ENCODE data around the gene FNDC10.

FNDC10 gene

GRCh38 chr1:1562556-1563195 is 37.3 kb downstream of the FNDC10 start:
- no peak overlapping the region for H4K8ac ChIP-seq (ENCODE audit: low read depth, low read length)
- no peak overlapping the region for H4K12ac ChIP-seq (ENCODE audit: low read depth, low read length)
- H3K79me1 ChIP-seq (ENCODE audit: low read length) = no peaks in the 10 kb centered on the region
- peaks cover 48 to 59% of the 10 kb centered on the region in 2 experiments for H3K36me3 ChIP-seq (ENCODE audit: control insufficient read depth in 1 of 2, insufficient read depth in 2 of 2, low read length in 2 of 2)
- H3K27ac ChIP-seq (ENCODE audit: low read depth, low read length) = no peak overlapping the region
- H3K4me2 ChIP-seq (ENCODE audit: low read length) = no peak overlapping the region
- H3K27me3 ChIP-seq (ENCODE audit: insufficient read depth, low read length) = no peaks in the 10 kb centered on the region
- no peak overlapping the region for H3K23ac ChIP-seq (ENCODE audit: low read length)
- H3K4ac ChIP-seq (ENCODE audit: low read depth, low read length) = no peak overlapping the region
- WGBS (ENCODE audit: extremely low coverage, insufficient coverage, insufficient read length) = no CpG with 5 or more reads among the region's 21 CpGs
- H2AK5ac ChIP-seq (ENCODE audit: low read length) = no peak overlapping the region
- H3K4me3 ChIP-seq (ENCODE audit: low read depth, low read length) = no peak overlapping the region
- no peak overlapping the region for H3K18ac ChIP-seq (ENCODE audit: low read length)
- peaks cover 10% of the 10 kb centered on the region for H3K79me2 ChIP-seq (ENCODE audit: control insufficient read depth, insufficient read depth, low read length, poor library complexity)
- no peak overlapping the region for H3K9ac ChIP-seq (ENCODE audit: low read length)
- H3K4me1 ChIP-seq (ENCODE audit: control insufficient read depth in 1 of 2, insufficient read depth in 2 of 2, low read length in 2 of 2) = peaks cover 2% of the 10 kb centered on the region in 2 experiments
- no peak overlapping the region for H3K14ac ChIP-seq (ENCODE audit: low read length)
- H2AFZ ChIP-seq (ENCODE audit: insufficient read depth, low read length, poor library complexity) = no peak overlapping the region
- no peak overlapping the region for H2BK5ac ChIP-seq (ENCODE audit: low read depth, low read length, poor library complexity)
- no peak overlapping the region for H2BK120ac ChIP-seq (ENCODE audit: insufficient read depth, low read length, poor library complexity)
- no peak overlapping the region for H4K91ac ChIP-seq (ENCODE audit: low read depth, low read length)
- no peaks in the 10 kb centered on the region for H3K9me3 ChIP-seq (ENCODE audit: insufficient read depth, low read depth, low read length)
- no peak overlapping the region for H2BK12ac ChIP-seq (ENCODE audit: low read length)
- no peak for DNase-seq

DNA sequence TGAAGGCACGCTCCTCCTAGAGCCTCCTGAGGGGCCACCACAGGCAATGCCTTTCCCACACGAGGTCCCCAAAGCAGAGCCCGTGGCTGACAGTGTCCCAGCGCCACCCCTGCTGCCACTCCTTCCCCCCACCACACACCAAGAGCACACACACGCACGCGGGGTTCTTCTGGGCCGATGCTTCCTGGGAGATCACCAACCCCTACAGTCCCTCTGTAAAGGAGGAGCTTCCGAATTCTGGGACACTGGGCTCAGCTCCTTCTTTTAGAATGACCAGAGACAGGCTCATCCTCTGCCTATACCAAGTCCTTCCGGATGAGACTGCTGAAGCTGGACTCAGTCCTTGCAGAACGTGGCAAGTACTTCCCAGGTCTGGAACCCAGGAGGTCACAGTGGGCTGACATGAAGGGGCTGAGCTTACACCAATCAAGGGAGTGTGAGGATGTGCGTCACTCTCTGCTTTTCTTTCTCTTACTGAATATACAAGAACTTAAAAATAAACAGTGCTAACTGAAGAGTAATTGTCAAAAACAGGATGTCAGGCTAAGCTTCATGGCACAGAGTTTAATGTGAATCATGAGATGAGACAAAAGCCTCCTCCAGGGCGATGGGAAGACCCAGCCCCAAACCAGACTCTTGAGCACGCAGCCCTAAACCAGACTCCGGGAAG is 38.0 kb downstream of the FNDC10 start:
- no peak overlapping the region for H3K4me3 ChIP-seq (ENCODE audit: low read depth, low read length)
- H3K27ac ChIP-seq (ENCODE audit: low read depth, low read length) = no peak overlapping the region
- no peak overlapping the region for H4K91ac ChIP-seq (ENCODE audit: low read depth, low read length)
- peaks cover 44 to 57% of the 10 kb centered on the region in 2 experiments for H3K36me3 ChIP-seq (ENCODE audit: control insufficient read depth in 1 of 2, insufficient read depth in 2 of 2, low read length in 2 of 2)
- no peak overlapping the region for H3K9ac ChIP-seq (ENCODE audit: low read length)
- no peak overlapping the region for H2BK12ac ChIP-seq (ENCODE audit: low read length)
- H3K18ac ChIP-seq (ENCODE audit: low read length) = no peak overlapping the region
- WGBS (ENCODE audit: extremely low coverage, insufficient coverage, insufficient read length) = no CpG with 5 or more reads among the region's 15 CpGs
- H2AK5ac ChIP-seq (ENCODE audit: low read length) = no peak overlapping the region
- peaks cover 5% of the 10 kb centered on the region for H3K79me2 ChIP-seq (ENCODE audit: control insufficient read depth, insufficient read depth, low read length, poor library complexity)
- H2BK5ac ChIP-seq (ENCODE audit: low read depth, low read length, poor library complexity) = no peak overlapping the region
- H3K23ac ChIP-seq (ENCODE audit: low read length) = no peak overlapping the region
- no peak for DNase-seq
- H4K12ac ChIP-seq (ENCODE audit: low read depth, low read length) = no peak overlapping the region
- H2AFZ ChIP-seq (ENCODE audit: insufficient read depth, low read length, poor library complexity) = no peak overlapping the region
- H3K14ac ChIP-seq (ENCODE audit: low read length) = no peak overlapping the region
- H3K9me3 ChIP-seq (ENCODE audit: insufficient read depth, low read depth, low read length) = no peaks in the 10 kb centered on the region
- no peak overlapping the region for H3K4me2 ChIP-seq (ENCODE audit: low read length)
- H2BK120ac ChIP-seq (ENCODE audit: insufficient read depth, low read length, poor library complexity) = no peak overlapping the region
- H3K4ac ChIP-seq (ENCODE audit: low read depth, low read length) = no peak overlapping the region
- peaks cover 2% of the 10 kb centered on the region in 2 experiments for H3K4me1 ChIP-seq (ENCODE audit: control insufficient read depth in 1 of 2, insufficient read depth in 2 of 2, low read length in 2 of 2)
- H3K27me3 ChIP-seq (ENCODE audit: insufficient read depth, low read length) = no peaks in the 10 kb centered on the region
- H3K79me1 ChIP-seq (ENCODE audit: low read length) = no peaks in the 10 kb centered on the region
- no peak overlapping the region for H4K8ac ChIP-seq (ENCODE audit: low read depth, low read length)

DNA sequence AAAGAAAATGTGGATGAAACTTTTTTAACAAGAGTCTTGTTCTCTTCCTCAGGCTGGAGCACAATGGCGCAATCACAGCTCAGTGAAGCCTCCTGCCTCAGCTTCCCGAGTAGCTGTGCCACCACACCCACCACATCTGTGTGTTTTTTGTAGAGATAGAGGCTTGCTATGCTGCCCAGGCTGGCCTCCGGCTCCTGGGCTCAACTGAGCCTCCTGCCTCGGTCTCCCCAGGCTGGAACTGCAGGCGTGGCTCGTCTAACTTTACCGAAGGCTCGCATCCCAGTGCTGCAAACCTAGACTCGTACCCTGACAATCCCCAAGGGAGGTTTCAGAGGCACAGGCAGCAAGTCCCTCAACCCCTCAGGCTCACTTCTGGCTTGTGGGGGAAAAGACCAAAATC is 39.8 kb downstream of the FNDC10 start:
- Histone ChIP-seq H3K9ac (ENCODE audit: low read length) (no peak overlapping the region), H2AK5ac (ENCODE audit: low read length) (no peak overlapping the region), H3K27ac (ENCODE audit: low read depth, low read length) (no peak overlapping the region), H3K18ac (ENCODE audit: low read length) (no peak overlapping the region), H4K8ac (ENCODE audit: low read depth, low read length) (no peak overlapping the region), H3K36me3 (ENCODE audit: control insufficient read depth in 1 of 2, insufficient read depth in 2 of 2, low read length in 2 of 2) (peaks cover 45 to 57% of the 10 kb centered on the region in 2 experiments), H3K9me3 (ENCODE audit: insufficient read depth, low read depth, low read length) (no peaks in the 10 kb centered on the region), H3K79me2 (ENCODE audit: control insufficient read depth, insufficient read depth, low read length, poor library complexity) (no peaks in the 10 kb centered on the region), H3K79me1 (ENCODE audit: low read length) (no peaks in the 10 kb centered on the region), H2BK12ac (ENCODE audit: low read length) (no peak overlapping the region), H3K14ac (ENCODE audit: low read length) (no peak overlapping the region), H3K4ac (ENCODE audit: low read depth, low read length) (no peak overlapping the region), H3K4me2 (ENCODE audit: low read length) (no peak overlapping the region), H2BK5ac (ENCODE audit: low read depth, low read length, poor library complexity) (no peak overlapping the region), H2AFZ (ENCODE audit: insufficient read depth, low read length, poor library complexity) (no peak overlapping the region), H4K91ac (ENCODE audit: low read depth, low read length) (no peak overlapping the region), H3K23ac (ENCODE audit: low read length) (no peak overlapping the region), H2BK120ac (ENCODE audit: insufficient read depth, low read length, poor library complexity) (no peak overlapping the region), H4K12ac (ENCODE audit: low read depth, low read length) (no peak overlapping the region), H3K27me3 (ENCODE audit: insufficient read depth, low read length) (no peaks in the 10 kb centered on the region), H3K4me1 (ENCODE audit: control insufficient read depth in 1 of 2, insufficient read depth in 2 of 2, low read length in 2 of 2) (peaks cover 2% of the 10 kb centered on the region in 2 experiments), H3K4me3 (ENCODE audit: low read depth, low read length) (no peak overlapping the region)
- WGBS (ENCODE audit: extremely low coverage, insufficient coverage, insufficient read length) = no CpG with 5 or more reads among the region's 9 CpGs
- DNase-seq = no peak

DNA sequence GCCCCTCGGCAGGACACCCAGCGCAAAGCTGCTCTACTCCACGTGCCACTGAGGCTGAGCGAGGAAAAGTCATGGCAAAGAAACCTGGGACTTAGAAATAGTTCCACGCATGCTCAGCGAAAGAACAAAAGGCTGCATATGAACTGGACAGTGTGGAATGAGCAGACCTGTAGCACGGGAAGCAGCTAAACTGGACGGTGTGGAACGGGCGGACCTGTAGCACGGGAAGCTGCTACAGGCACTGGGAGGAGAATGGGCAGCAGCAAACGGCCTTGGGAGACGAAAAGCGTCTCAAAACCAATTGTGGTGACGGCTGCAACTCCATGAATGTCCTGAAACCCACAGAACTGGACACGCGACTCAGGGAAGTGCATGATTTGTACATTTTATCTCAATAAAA is 40.9 kb downstream of the FNDC10 start:
- Histone ChIP-seq H2AK5ac (ENCODE audit: low read length) (no peak overlapping the region), H4K12ac (ENCODE audit: low read depth, low read length) (peak overlapping the region; percentile 25), H2BK12ac (ENCODE audit: low read length) (no peak overlapping the region), H2BK120ac (ENCODE audit: insufficient read depth, low read length, poor library complexity) (no peak overlapping the region), H3K9ac (ENCODE audit: low read length) (no peak overlapping the region), H3K18ac (ENCODE audit: low read length) (no peak overlapping the region), H3K9me3 (ENCODE audit: insufficient read depth, low read depth, low read length) (no peaks in the 10 kb centered on the region), H3K79me2 (ENCODE audit: control insufficient read depth, insufficient read depth, low read length, poor library complexity) (no peaks in the 10 kb centered on the region), H3K4me2 (ENCODE audit: low read length) (no peak overlapping the region), H4K8ac (ENCODE audit: low read depth, low read length) (no peak overlapping the region), H3K4me3 (ENCODE audit: low read depth, low read length) (no peak overlapping the region), H2AFZ (ENCODE audit: insufficient read depth, low read length, poor library complexity) (no peak overlapping the region), H3K4ac (ENCODE audit: low read depth, low read length) (no peak overlapping the region), H3K27me3 (ENCODE audit: insufficient read depth, low read length) (no peaks in the 10 kb centered on the region), H3K27ac (ENCODE audit: low read depth, low read length) (peak overlapping the region; percentile 36), H3K23ac (ENCODE audit: low read length) (no peak overlapping the region), H3K14ac (ENCODE audit: low read length) (no peak overlapping the region), H3K79me1 (ENCODE audit: low read length) (no peaks in the 10 kb centered on the region), H2BK5ac (ENCODE audit: low read depth, low read length, poor library complexity) (no peak overlapping the region), H4K91ac (ENCODE audit: low read depth, low read length) (no peak overlapping the region), H3K4me1 (ENCODE audit: control insufficient read depth in 1 of 2, insufficient read depth in 2 of 2, low read length in 2 of 2) (peaks cover 2% of the 10 kb centered on the region in 2 experiments), H3K36me3 (ENCODE audit: control insufficient read depth in 1 of 2, insufficient read depth in 2 of 2, low read length in 2 of 2) (peaks cover 43 to 54% of the 10 kb centered on the region in 2 experiments)
- DNase-seq = no peak
- no CpG with 5 or more reads among the region's 17 CpGs for WGBS (ENCODE audit: extremely low coverage, insufficient coverage, insufficient read length)
